ENCODE results near the gene CEP19. TPM values are rescaled to one million over a fixed set of nuclear protein-coding genes. Genes with fewer than 3 reads are reported as not detected.
"Not testable (repeated sequence)": the region's sequence is repeated elsewhere in the genome, so short reads cannot be mapped to it uniquely, and the experiment has no call there.

CEP19 gene
- total and polyA plus RNA-seq, 7 donors: 0.76 to 2.6 (median 1.6) TPM

DNA sequence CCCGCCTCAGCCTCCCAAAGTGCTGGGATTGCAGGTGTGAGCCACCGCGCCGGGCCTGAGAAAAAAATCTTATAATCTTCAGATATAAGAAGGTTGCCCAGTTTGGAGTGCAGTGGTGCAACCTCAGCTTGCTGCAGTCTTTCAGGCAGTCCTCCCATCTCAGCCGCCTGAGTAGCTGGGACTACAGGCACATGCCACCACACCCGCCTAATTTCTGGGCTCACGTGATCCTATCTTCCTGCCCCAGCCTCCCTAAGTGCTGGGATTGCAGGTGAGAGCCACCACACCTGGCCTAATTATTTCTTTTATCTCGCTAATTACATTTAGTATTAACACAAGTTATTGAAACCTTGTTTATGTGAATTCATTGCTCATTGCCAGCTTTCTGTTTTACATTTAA lies 41.2 kb upstream of the CEP19 start:
- no peaks in the 10 kb centered on the region for H3K36me3 ChIP-seq
- no peaks in the 10 kb centered on the region for H3K27me3 ChIP-seq
- peaks cover 0 to 2% (median 0%) of the 10 kb centered on the region in 4 donors for H3K9me3 ChIP-seq
- H3K27ac ChIP-seq: no peak overlapping the region
- no peak for DNase-seq
- TF ChIP-seq POLR2AphosphoS5 (IDR thresholded peaks at IDR 0.05): no peak
- TF ChIP-seq, protein P1, sequence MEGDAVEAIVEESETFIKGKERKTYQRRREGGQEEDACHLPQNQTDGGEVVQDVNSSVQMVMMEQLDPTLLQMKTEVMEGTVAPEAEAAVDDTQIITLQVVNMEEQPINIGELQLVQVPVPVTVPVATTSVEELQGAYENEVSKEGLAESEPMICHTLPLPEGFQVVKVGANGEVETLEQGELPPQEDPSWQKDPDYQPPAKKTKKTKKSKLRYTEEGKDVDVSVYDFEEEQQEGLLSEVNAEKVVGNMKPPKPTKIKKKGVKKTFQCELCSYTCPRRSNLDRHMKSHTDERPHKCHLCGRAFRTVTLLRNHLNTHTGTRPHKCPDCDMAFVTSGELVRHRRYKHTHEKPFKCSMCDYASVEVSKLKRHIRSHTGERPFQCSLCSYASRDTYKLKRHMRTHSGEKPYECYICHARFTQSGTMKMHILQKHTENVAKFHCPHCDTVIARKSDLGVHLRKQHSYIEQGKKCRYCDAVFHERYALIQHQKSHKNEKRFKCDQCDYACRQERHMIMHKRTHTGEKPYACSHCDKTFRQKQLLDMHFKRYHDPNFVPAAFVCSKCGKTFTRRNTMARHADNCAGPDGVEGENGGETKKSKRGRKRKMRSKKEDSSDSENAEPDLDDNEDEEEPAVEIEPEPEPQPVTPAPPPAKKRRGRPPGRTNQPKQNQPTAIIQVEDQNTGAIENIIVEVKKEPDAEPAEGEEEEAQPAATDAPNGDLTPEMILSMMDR (IDR thresholded peaks at IDR 0.05): no peak
- no peak for TF ChIP-seq POLR2A (IDR thresholded peaks at IDR 0.05)
- TF ChIP-seq EP300 (IDR thresholded peaks at IDR 0.05): no peak
- peaks cover 0 to 11% (median 5%) of the 10 kb centered on the region in 4 donors for H3K4me1 ChIP-seq
- WGBS, 2 donors: 86 to 96% methylated on average over 8 of the region's 8 CpGs
- no peak overlapping the region for H3K4me3 ChIP-seq
- intact Hi-C loops (cut with DNase I): no loop called here

- Histone ChIP-seq H3K4me1 (peaks cover 0 to 16% (median 6%) of the 10 kb centered on the region in 4 donors), H3K27me3 (no peaks in the 10 kb centered on the region), H3K36me3 (no peaks in the 10 kb centered on the region), H3K27ac (no peak overlapping the region), H3K9me3 (no peaks in the 10 kb centered on the region), H3K4me3 (no peak overlapping the region)
- DNase-seq: no peak
- intact Hi-C loops (cut with DNase I): loop anchor here (10.0 kb wide), 1 partner anchor 196 kb away; the partner anchor contains the start of gene NCBP2
- TF ChIP-seq, protein P1 (IDR thresholded peaks at IDR 0.05): no peak
- TF ChIP-seq POLR2A (IDR thresholded peaks at IDR 0.05) (no peak), EP300 (IDR thresholded peaks at IDR 0.05) (no peak), POLR2AphosphoS5 (IDR thresholded peaks at IDR 0.05) (no peak)
- 68 to 91% methylated on average over 8 of the region's 8 CpGs for WGBS, 2 donors
Measured at GRCh38 chr3:196749125-196749524, 37.1 kb upstream of the CEP19 start.

DNA sequence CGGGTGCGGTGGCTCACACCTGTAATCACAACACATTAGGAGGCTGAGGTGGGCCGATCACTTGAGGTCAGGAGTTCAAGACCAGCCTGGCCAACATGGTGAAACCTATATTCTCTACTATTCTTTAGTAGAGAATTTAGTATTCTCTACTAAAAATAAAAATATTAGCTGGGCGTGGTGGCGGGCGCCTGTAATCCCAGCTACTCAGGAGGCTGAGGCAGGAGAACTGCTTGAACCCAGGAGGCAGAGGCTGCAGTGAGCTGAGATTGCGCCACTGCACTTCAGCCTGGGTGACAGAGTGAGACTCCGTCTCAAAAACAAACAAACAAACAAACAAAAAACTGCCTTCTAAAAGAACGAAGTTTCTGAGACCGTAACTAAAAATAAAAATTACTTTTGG lies 31.5 kb upstream of the CEP19 start:
- not testable (repeated sequence) for H3K9me3 ChIP-seq, H3K4me3 ChIP-seq, DNase-seq, H3K27ac ChIP-seq, H3K36me3 ChIP-seq, H3K27me3 ChIP-seq
- H3K4me1 ChIP-seq: peaks cover 0 to 36% (median 31%) of the 10 kb centered on the region in 4 donors
- intact Hi-C loops (cut with DNase I): loop anchor here (10.0 kb wide), 1 partner anchor 201 kb away; the partner anchor contains the start of gene NCBP2
- WGBS, 2 donors: 93 to 94% methylated on average over 10 of the region's 10 CpGs

GRCh38 chr3:196741249-196741889 lies 29.3 kb upstream of the CEP19 start:
- no peaks in the 10 kb centered on the region for H3K36me3 ChIP-seq
- intact Hi-C loops (cut with DNase I): loop anchor here (10.0 kb wide), 1 partner anchor 203 kb away; the partner anchor contains the start of gene NCBP2
- no peaks in the 10 kb centered on the region for H3K9me3 ChIP-seq
- H3K4me3 ChIP-seq: peak overlapping the region; percentile 74 to 90 (median 88)
- H3K27ac ChIP-seq: peak overlapping the region; percentile 96 to 99 (median 96)
- 5 to 19% methylated on average over 5 of the region's 5 CpGs for WGBS, 2 donors
- H3K4me1 ChIP-seq: peaks cover 0 to 35% (median 30%) of the 10 kb centered on the region in 4 donors
- DNase-seq: no peak
- TF ChIP-seq POLR2AphosphoS5 (IDR thresholded peaks at IDR 0.05) (no peak), EP300 (IDR thresholded peaks at IDR 0.05) (no peak), POLR2A (IDR thresholded peaks at IDR 0.05) (no peak)
- TF ChIP-seq, protein P1 (IDR thresholded peaks at IDR 0.05): no peak
- H3K27me3 ChIP-seq: no peaks in the 10 kb centered on the region

GRCh38 chr3:196740481-196741248 lies 28.6 kb upstream of the CEP19 start:
- H3K27me3 ChIP-seq: no peaks in the 10 kb centered on the region
- TF ChIP-seq EP300 (IDR thresholded peaks at IDR 0.05) (no peak), POLR2AphosphoS5 (IDR thresholded peaks at IDR 0.05) (peak in 1 of 4 donors; percentile 3)
- intact Hi-C loops (cut with DNase I): loop anchor here (1.0 to 10.0 kb wide), 2 partner anchors 28 to 204 kb away; partner anchors contain the start of genes CEP19, NCBP2 and PIGX
- no peak for DNase-seq
- peaks cover 0 to 35% (median 30%) of the 10 kb centered on the region in 4 donors for H3K4me1 ChIP-seq
- H3K27ac ChIP-seq: peak overlapping the region; percentile 96 to 99 (median 96)
- H3K36me3 ChIP-seq: no peaks in the 10 kb centered on the region
- H3K4me3 ChIP-seq: peak overlapping the region; percentile 74 to 90 (median 88)
- H3K9me3 ChIP-seq: no peaks in the 10 kb centered on the region
- WGBS, 2 donors: 0 to 1% methylated on average over 30 of the region's 30 CpGs

All from sigmoid colon (tissue), 7 donors.